GM12878 (cell line): ENCODE data around the gene TKTL1. TPM values are rescaled to one million over a fixed set of nuclear protein-coding genes. Genes with fewer than 3 reads are reported as not detected.

Experiments used
- ATAC-seq: fragments of 200-7000 bp; cut with Tn5 transposase; 3 replicates; pipeline ENCODE4 v1.9.1; 2020; ENCODE audit warnings: mild to moderate bottlenecking, moderate library complexity
- BruUV-seq: library from RNA; stranded (reverse); fragments of 400-500 nt; replicated peaks from 2 replicates; lab custom pipeline; 2021; lab: Mats Ljungman, UMichigan
- CTCF ChIA-PET: fragments of 300-600 bp; sonication (Branson Sonifier 250); formaldehyde crosslinking; extraction: SDS; loops from one replicate; lab custom pipeline; 2021; ENCODE audit warnings: inconsistent platforms; lab: Yijun Ruan, JAX
- POLR2A ChIA-PET: fragments of 350-600 bp; formaldehyde crosslinking; extraction: SDS; loops from one replicate; lab custom pipeline; 2021; ENCODE audit warnings: inconsistent platforms; lab: Charles Lee
- RAD21 ChIA-PET: fragments of 300-600 bp; sonication (Branson Sonifier 250); formaldehyde crosslinking; loops from one replicate; lab custom pipeline; 2023; ENCODE audit warnings: antibody characterized with exemption; ENCODE audit not compliant: unreplicated experiment; lab: Charles Lee
- SMC1A ChIA-PET: fragments of 300-600 bp; sonication (Branson Sonifier 250); formaldehyde crosslinking; loops from one replicate; lab custom pipeline; 2023; ENCODE audit not compliant: unreplicated experiment, uncharacterized antibody; lab: Charles Lee
- DNase-seq: peaks from one replicate; pipeline ENCODE4 v3.0.0-alpha.2; 2011; ENCODE audit warnings: low read depth, low spot score
- FAIRE-seq: peaks from 3 replicates; lab custom pipeline; 2011; peaks lifted over from hg19 to GRCh38; lab: Jason Lieb, UNC
- H2AFZ ChIP-seq: 2 replicates; pipeline ENCODE4 v1.6.0; 2011; ENCODE audit warnings: low read depth, low read length, control low read depth; ENCODE audit not compliant: control insufficient read depth
- H3K27ac ChIP-seq: 2 replicates; pipeline ENCODE4 v1.5.1; 2011; ENCODE audit warnings: control low read depth; ENCODE audit not compliant: control insufficient read depth, insufficient read depth
- H3K27me3 ChIP-seq, 2 experiments: replicated peaks in 1 of 2; 2 replicates each; pipeline versions ENCODE4 v1.6.0 to v1.6.1; 2011; ENCODE audit warnings: low read length in 1 of 2; ENCODE audit not compliant: control insufficient read depth in 2 of 2, insufficient read depth in 2 of 2
- H3K36me3 ChIP-seq, 2 experiments: 2 replicates each; pipeline ENCODE4 v1.5.1; 2011; ENCODE audit warnings: low read length in 1 of 2; ENCODE audit not compliant: control insufficient read depth in 2 of 2, insufficient read depth in 2 of 2
- H3K4me1 ChIP-seq: 2 replicates; pipeline ENCODE4 v1.6.1; 2011; ENCODE audit warnings: mild to moderate bottlenecking, low read length, moderate library complexity, mixed read lengths; ENCODE audit not compliant: control insufficient read depth, insufficient read depth
- H3K4me2 ChIP-seq: 2 replicates; pipeline ENCODE4 v1.6.0; 2011; ENCODE audit warnings: control low read depth; ENCODE audit not compliant: control insufficient read depth, insufficient read depth
- H3K4me3 ChIP-seq: fragments of 200-600 bp; sonication (generic); 2 replicates; pipeline ENCODE4 v1.5.1; 2016
- H3K79me2 ChIP-seq: 2 replicates; pipeline ENCODE4 v1.6.0; 2011; ENCODE audit warnings: low read length; ENCODE audit not compliant: control insufficient read depth, insufficient read depth
- H3K9ac ChIP-seq: 2 replicates; pipeline ENCODE4 v1.8.0; 2011; ENCODE audit warnings: low read length, control low read depth, mixed read lengths; ENCODE audit not compliant: control insufficient read depth, insufficient read depth
- H3K9me3 ChIP-seq: replicated peaks from 3 replicates; pipeline ENCODE4 v1.5.1; 2011; ENCODE audit warnings: mild to moderate bottlenecking, low read length; ENCODE audit not compliant: control insufficient read depth, insufficient read depth
- H4K20me1 ChIP-seq: 2 replicates; pipeline ENCODE4 v1.6.0; 2011; ENCODE audit not compliant: control insufficient read depth, insufficient read depth
- ATF7 ChIP-seq: fragments of 450-650 bp; IDR thresholded peaks from 2 replicates; pipeline ENCODE4 v1.6.1; 2016; ENCODE audit warnings: low read depth, mild to moderate bottlenecking
- BACH1 ChIP-seq: fragments of 450-650 bp; IDR thresholded peaks from 2 replicates; pipeline ENCODE4 v1.6.1; 2017; ENCODE audit warnings: mild to moderate bottlenecking, borderline replicate concordance
- CEBPZ ChIP-seq: fragments of 150-350 bp; IDR thresholded peaks from 2 replicates; pipeline ENCODE4 v1.6.1; 2016; ENCODE audit warnings: low read depth, low read length
- CHD4 ChIP-seq: fragments of 200-600 bp; sonication (generic); IDR thresholded peaks from 2 replicates; pipeline ENCODE4 v1.6.1; 2016; ENCODE audit warnings: mild to moderate bottlenecking
- KDM1A ChIP-seq: fragments of 200-600 bp; sonication (generic); IDR thresholded peaks from 2 replicates; pipeline ENCODE4 v1.6.1; 2016; ENCODE audit warnings: borderline replicate concordance
- NFXL1 ChIP-seq: fragments of 450-650 bp; IDR thresholded peaks from 2 replicates; pipeline ENCODE4 v1.6.1; 2017; ENCODE audit warnings: antibody characterized with exemption, mild to moderate bottlenecking, borderline replicate concordance
- SP1 ChIP-seq: IDR thresholded peaks from one replicate; pipeline ENCODE4 v1.6.1; 2011; ENCODE audit warnings: low read depth, low read length
- TBL1XR1 ChIP-seq: IDR thresholded peaks from 2 replicates; pipeline ENCODE4 v1.6.1; 2012; ENCODE audit warnings: low read depth, low read length, improper control_type of control experiment
- USF2 ChIP-seq: IDR thresholded peaks from 2 replicates; pipeline ENCODE4 v1.6.1; 2011; ENCODE audit warnings: low read depth, low read length, improper control_type of control experiment, borderline replicate concordance
- WGBS: methylation state at CpG from one replicate; pipeline ENCODE4 v1.1.6; 2016; ENCODE audit warnings: low lambda C conversion rate; ENCODE audit not compliant: insufficient replicate concordance, insufficient coverage; ENCODE audit errors: missing lambda C conversion rate; 5-methylcytosine and 5-hydroxymethylcytosine counted together
- in situ Hi-C: fragments of 300-500 bp; cut with MboI; formaldehyde crosslinking; loops from 9 replicates; pipeline ENCODE4 v1.14.3; 2018; ENCODE audit warnings: mixed read lengths
- intact Hi-C: fragments of 100-400 bp; cut with micrococcal nuclease; formaldehyde crosslinking; loops from one replicate; pipeline ENCODE4 v1.14.2; 2022; ENCODE audit not compliant: unreplicated experiment
- polyA plus RNA-seq, 11 experiments: library from polyadenylated mRNA; depleted of rRNA in 4 of 11; unstranded in 6 of 11; stranded (reverse) in 5 of 11; fragments of >200 nt; fragmentation: Nextera tagmentation in 4 of 11; fragmentation: Illumina TruSeq in 1 of 11; extraction: Ambion mirVana in 4 of 11; extraction: Trizol in 1 of 11; gene quantifications; 1 replicate in 1 of 11; 2 replicates in 10 of 11; pipeline versions ENCODE4 v1.2.1 to v1.2.3, GENCODE V29; 2011 to 2016; ENCODE audit warnings: inconsistent platforms in 2 of 11, missing spikeins in 2 of 11, low read depth in 1 of 11
- total RNA-seq, 4 experiments: library from RNA; depleted of rRNA in 3 of 4; stranded (reverse); fragments of >200 nt in 3 of 4; fragmentation: Illumina TruSeq in 1 of 4; extraction: Trizol in 1 of 4; gene quantifications; 2 replicates each; pipeline versions ENCODE4 v1.2.1 to v1.2.3, GENCODE V29; 2013 to 2021
- TF ChIP-seq, protein P1 (sequence below): IDR thresholded peaks from 2 replicates; pipeline ENCODE4 v1.6.1; 2011; ENCODE audit warnings: borderline replicate concordance, low read depth, mild to moderate bottlenecking, moderate library complexity, mixed read lengths, low read length; ENCODE audit not compliant: insufficient read depth; ENCODE audit errors: extremely low read length
- TF ChIP-seq, protein P2 (sequence below): IDR thresholded peaks from 2 replicates; pipeline ENCODE4 v1.6.1; 2012; ENCODE audit warnings: low read depth, low read length, improper control_type of control experiment
- TF ChIP-seq, protein P3 (sequence below): IDR thresholded peaks from 2 replicates; pipeline ENCODE4 v1.6.1; 2012; ENCODE audit warnings: improper control_type of control experiment, low read depth, low read length; ENCODE audit not compliant: insufficient replicate concordance

TKTL1 gene
- total and polyA plus RNA-seq, 10 of the 15 experiments (the other 5 are each of a cell fraction or from before 2014, with no cell fraction given) = 0.01 to 0.07 TPM; not detected in 8

DNA sequence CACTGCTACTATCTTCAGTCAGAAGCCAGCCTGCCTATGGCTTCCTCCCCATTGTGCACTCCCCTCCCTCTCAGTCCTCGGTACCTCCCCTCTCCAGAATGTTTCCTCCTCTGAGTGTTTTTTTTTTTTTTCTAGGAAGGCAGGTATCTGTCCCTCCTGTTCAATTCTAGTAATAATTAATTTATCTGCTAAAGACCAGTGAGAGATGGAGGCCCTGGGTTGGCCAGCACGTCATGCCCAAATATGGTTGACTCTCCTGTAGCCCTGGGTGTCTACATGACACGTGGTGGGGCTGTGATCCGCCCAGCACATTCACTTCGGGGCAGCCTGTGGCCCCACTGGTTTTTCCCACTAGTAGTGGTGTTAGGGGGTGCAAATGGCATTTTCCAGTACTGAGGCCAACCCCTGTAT, 77.0 kb downstream of the TKTL1 start:
- ChIA-PET RAD21 (interaction anchor here (0.8 to 2.4 kb wide), 5 partner anchors 9 to 161 kb away, joined by 3 to 12 read pairs (median 10); partner anchors contain the start of gene ATP6AP1), POLR2A (interaction anchor here (1.0 to 1.8 kb wide), 5 partner anchors 26 to 162 kb away, joined by 4 to 7 read pairs (median 5); partner anchors contain the start of genes ATP6AP1, RPL10 and SLC10A3), CTCF (interaction anchor here (0.7 to 2.0 kb wide), 18 partner anchors 10 to 406 kb away, joined by 3 to 21 read pairs (median 6); partner anchors contain the start of genes ATP6AP1, IKBKG and RPL10), SMC1A (interaction anchor here (1.5 to 2.0 kb wide), 3 partner anchors 10 to 155 kb away, joined by 7 to 10 read pairs (median 10); partner anchors contain the start of gene RPL10)
- Histone ChIP-seq H3K79me2 (peaks cover 33% of the 10 kb centered on the region), H3K27me3 (no peaks in the 10 kb centered on the region), H3K27ac (peak overlapping the region; percentile 58; the same call in 1 of the 2 replicates), H3K4me3 (no peak overlapping the region), H3K4me1 (peaks cover 11% of the 10 kb centered on the region), H2AFZ (no peak overlapping the region), H3K36me3 (peaks cover 0 to 4% of the 10 kb centered on the region in 2 experiments; a peak in 2 of 4 replicates), H3K9ac (peak overlapping the region; percentile 56), H4K20me1 (no peaks in the 10 kb centered on the region), H3K4me2 (peak overlapping the region; percentile 74), H3K9me3 (no peaks in the 10 kb centered on the region; the same call in 2 of the 3 replicates)
- no TSS peak for BruUV-seq
- WGBS = 18% methylated on average over 5 of the region's 5 CpGs
- FAIRE-seq (no peak), DNase-seq (peak; percentile 31), ATAC-seq (peak; percentile 59)
- in situ Hi-C loops = loop anchor here (5.0 kb wide), 1 partner anchor 440 kb away; no protein-coding TSS in a partner anchor
- intact Hi-C loops = loop anchor here (2.0 to 10.0 kb wide), 3 partner anchors 52 to 445 kb away; partner anchors contain the start of genes ARHGAP4 and ATP6AP1
- no peak for TF ChIP-seq TBL1XR1
- TF ChIP-seq SP1 = no peak
- no peak for TF ChIP-seq BACH1
- no peak for TF ChIP-seq NFXL1
- TF ChIP-seq ATF7 = no peak
- peak; percentile 43 for TF ChIP-seq USF2
- no peak for TF ChIP-seq CEBPZ
- TF ChIP-seq, protein P1, sequence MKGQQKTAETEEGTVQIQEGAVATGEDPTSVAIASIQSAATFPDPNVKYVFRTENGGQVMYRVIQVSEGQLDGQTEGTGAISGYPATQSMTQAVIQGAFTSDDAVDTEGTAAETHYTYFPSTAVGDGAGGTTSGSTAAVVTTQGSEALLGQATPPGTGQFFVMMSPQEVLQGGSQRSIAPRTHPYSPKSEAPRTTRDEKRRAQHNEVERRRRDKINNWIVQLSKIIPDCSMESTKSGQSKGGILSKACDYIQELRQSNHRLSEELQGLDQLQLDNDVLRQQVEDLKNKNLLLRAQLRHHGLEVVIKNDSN = no peak
- no peak for TF ChIP-seq CHD4
- TF ChIP-seq KDM1A = no peak
- TF ChIP-seq, protein P2, sequence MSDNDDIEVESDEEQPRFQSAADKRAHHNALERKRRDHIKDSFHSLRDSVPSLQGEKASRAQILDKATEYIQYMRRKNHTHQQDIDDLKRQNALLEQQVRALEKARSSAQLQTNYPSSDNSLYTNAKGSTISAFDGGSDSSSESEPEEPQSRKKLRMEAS = peak; percentile 50; the same call in 1 of the 2 replicates
- TF ChIP-seq, protein P3, sequence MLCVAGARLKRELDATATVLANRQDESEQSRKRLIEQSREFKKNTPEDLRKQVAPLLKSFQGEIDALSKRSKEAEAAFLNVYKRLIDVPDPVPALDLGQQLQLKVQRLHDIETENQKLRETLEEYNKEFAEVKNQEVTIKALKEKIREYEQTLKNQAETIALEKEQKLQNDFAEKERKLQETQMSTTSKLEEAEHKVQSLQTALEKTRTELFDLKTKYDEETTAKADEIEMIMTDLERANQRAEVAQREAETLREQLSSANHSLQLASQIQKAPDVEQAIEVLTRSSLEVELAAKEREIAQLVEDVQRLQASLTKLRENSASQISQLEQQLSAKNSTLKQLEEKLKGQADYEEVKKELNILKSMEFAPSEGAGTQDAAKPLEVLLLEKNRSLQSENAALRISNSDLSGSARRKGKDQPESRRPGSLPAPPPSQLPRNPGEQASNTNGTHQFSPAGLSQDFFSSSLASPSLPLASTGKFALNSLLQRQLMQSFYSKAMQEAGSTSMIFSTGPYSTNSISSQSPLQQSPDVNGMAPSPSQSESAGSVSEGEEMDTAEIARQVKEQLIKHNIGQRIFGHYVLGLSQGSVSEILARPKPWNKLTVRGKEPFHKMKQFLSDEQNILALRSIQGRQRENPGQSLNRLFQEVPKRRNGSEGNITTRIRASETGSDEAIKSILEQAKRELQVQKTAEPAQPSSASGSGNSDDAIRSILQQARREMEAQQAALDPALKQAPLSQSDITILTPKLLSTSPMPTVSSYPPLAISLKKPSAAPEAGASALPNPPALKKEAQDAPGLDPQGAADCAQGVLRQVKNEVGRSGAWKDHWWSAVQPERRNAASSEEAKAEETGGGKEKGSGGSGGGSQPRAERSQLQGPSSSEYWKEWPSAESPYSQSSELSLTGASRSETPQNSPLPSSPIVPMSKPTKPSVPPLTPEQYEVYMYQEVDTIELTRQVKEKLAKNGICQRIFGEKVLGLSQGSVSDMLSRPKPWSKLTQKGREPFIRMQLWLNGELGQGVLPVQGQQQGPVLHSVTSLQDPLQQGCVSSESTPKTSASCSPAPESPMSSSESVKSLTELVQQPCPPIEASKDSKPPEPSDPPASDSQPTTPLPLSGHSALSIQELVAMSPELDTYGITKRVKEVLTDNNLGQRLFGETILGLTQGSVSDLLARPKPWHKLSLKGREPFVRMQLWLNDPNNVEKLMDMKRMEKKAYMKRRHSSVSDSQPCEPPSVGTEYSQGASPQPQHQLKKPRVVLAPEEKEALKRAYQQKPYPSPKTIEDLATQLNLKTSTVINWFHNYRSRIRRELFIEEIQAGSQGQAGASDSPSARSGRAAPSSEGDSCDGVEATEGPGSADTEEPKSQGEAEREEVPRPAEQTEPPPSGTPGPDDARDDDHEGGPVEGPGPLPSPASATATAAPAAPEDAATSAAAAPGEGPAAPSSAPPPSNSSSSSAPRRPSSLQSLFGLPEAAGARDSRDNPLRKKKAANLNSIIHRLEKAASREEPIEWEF = no peak
